ENCODE measurements around the gene SMIM28. TPM values are rescaled to one million over a fixed set of nuclear protein-coding genes. Genes with fewer than 3 reads are reported as not detected.

Gene SMIM28
- total RNA-seq, 2 experiments from 2014 or later = not detected

DNA sequence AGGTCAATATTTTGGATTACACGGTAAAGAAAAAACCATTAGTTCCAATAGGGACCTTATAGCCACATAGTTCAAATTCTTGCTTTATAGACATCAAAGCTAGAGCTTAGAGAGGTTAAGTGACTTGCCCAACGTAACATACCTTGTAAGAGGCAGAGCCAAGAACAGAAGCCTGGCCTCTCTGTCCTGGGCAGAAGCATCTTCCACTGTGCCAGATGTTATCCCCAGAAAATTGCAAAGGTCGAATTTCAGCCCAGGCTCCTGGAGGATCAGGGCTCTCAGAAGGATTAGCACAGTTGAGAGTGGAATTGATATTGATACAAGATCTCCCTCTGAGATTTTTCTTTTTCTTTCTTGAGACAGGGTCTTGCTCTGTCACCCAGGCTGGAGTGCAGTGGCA, 6.1 kb downstream of the SMIM28 start:
- H3K9me3 Mint-ChIP-seq = no peaks in the 10 kb centered on the region
- H3K27me3 Mint-ChIP-seq = peaks cover 6% of the 10 kb centered on the region
- no peak overlapping the region for H3K4me3 Mint-ChIP-seq
- H3K27ac Mint-ChIP-seq = no peak overlapping the region
- H3K4me1 Mint-ChIP-seq = no peaks in the 10 kb centered on the region
- no peak for DNase-seq
- H3K36me3 Mint-ChIP-seq = no peaks in the 10 kb centered on the region
- POLR2A ChIA-PET = no interaction called here
- no peak for ATAC-seq (ENCODE audit: low read depth)

DNA sequence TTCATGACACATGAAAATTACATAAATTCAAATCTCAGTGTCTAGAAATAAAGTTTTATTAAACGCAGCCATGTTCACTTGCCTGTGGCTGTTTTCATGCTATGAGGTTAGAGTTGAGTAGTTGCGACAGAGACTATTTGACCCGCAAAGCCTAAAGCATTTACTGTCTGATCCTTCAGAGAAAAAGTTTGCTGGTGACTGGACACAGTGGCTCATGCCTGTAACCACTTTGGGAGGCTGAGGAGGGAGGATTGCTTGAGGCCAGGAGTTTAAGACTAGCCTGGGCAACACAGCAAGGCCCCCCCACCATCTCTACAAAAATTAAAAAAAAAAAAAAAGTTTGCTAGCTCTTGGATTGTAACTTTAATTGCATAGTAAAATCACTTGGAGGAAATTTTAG, 9.2 kb downstream of the SMIM28 start:
- no peak for ATAC-seq (ENCODE audit: low read depth)

GRCh38 chr6:138387577-138388368, 10.1 kb downstream of the SMIM28 start:
- ATAC-seq (ENCODE audit: low read depth) (no peak), DNase-seq (no peak)
- POLR2A ChIA-PET = no interaction called here
- H3K9me3 Mint-ChIP-seq = no peaks in the 10 kb centered on the region
- H3K27ac Mint-ChIP-seq = no peak overlapping the region
- H3K4me1 Mint-ChIP-seq = no peaks in the 10 kb centered on the region
- peaks cover 27% of the 10 kb centered on the region for H3K27me3 Mint-ChIP-seq
- H3K4me3 Mint-ChIP-seq = no peak overlapping the region
- no peaks in the 10 kb centered on the region for H3K36me3 Mint-ChIP-seq

More for the DNA sequence above, 9.2 kb downstream of the SMIM28 start:
- no peak for DNase-seq
- Mint-ChIP-seq H3K27me3 (peaks cover 24% of the 10 kb centered on the region), H3K36me3 (no peaks in the 10 kb centered on the region), H3K27ac (no peak overlapping the region), H3K4me1 (no peaks in the 10 kb centered on the region), H3K9me3 (no peaks in the 10 kb centered on the region), H3K4me3 (no peak overlapping the region)
- POLR2A ChIA-PET = no interaction called here

DNA sequence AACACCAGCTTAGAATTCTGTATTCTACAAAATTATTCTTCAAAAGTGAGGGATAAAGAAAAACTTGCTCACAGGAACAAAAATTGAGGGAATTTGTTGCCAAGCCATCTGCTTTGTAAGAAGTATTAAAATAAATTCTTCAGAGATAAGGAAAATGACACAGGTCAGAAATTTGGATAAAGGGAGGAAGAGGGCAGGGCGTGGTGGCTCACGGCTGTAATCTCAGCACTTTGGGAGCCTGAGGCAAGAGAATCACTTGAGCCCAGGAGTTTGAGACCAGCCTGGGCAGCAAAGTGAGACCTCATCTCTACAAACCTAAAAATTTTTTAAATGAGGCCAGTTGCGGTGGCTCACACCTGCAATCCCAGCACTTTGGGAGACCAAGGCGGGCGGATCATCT, 11.8 kb downstream of the SMIM28 start:
- H3K27ac Mint-ChIP-seq = no peak overlapping the region
- no peak for DNase-seq
- H3K4me3 Mint-ChIP-seq = no peak overlapping the region
- no peak for ATAC-seq (ENCODE audit: low read depth)
- no peaks in the 10 kb centered on the region for H3K36me3 Mint-ChIP-seq
- H3K27me3 Mint-ChIP-seq = peaks cover 27% of the 10 kb centered on the region
- peaks cover 3% of the 10 kb centered on the region for H3K4me1 Mint-ChIP-seq
- POLR2A ChIA-PET = no interaction called here
- H3K9me3 Mint-ChIP-seq = no peaks in the 10 kb centered on the region

DNA sequence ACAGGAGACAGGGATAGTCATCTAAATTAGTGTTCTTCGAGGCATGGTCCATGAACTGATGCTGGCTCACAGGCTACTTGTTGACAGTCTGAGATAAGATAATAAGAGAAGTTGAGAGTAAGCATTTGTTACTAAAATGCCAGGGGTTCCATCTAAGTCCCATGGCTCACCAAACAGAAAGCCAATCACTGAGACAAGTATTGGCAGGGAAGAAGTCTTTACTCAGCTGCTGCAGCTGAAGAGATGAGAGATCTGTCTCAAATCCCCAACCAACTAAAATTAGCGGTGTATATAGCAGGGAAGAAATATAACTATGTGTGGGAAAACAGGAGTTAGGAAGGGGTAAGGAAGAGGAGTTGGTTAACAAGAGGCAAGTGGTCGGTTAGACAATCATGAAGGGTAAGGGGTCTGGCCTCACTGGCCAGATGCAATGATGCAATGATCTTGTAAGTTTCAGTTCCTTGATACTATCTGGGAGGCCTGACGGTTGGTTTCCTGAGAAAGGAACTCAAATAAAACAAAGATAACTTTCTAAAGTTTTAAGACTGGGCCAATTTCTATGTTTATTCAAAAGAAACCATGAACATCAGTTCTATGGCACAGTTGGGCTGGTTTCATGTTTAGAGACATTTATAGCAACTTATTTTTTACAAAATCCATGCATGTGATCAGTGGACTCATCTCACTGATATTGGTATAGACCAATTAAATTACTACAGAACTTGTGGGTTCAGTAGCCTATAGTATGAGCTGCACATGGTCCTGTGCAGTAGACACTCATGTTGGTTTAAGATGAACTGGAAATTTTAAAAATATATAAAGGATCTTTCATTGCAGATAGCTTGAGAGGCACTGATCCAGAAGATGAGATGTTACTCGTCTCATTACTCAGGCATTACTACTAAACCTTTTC, 16.4 kb downstream of the SMIM28 start:
- Mint-ChIP-seq H3K4me3 (no peak overlapping the region), H3K36me3 (no peaks in the 10 kb centered on the region), H3K27me3 (peaks cover 18% of the 10 kb centered on the region), H3K9me3 (no peaks in the 10 kb centered on the region), H3K4me1 (peaks cover 3% of the 10 kb centered on the region), H3K27ac (no peak overlapping the region)
- ATAC-seq (ENCODE audit: low read depth) (no peak), DNase-seq (no peak)
- POLR2A ChIA-PET = interaction anchor here (0.6 to 1.4 kb wide), 2 partner anchors 9 to 10 kb away, joined by 3 read pairs; partner anchors contain the start of gene HEBP2

DNA sequence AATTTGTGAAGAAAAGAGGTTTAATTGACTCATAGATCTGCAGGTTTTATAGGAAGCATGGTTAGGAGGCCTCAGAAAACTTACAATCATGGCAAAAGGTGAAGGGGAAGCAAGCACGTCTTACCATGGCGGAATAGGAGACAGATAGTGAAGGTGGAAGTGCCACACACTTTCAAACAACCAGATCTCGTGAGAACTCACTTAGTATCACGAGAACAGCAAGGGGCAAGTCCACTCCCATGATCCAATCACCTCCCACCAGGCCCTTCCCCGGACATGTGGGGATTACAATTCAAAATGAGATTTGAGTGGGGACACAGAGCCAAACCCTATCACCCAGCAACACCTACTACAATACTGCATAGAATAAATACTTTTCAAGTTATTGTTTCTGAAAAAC, 19.0 kb downstream of the SMIM28 start:
- peaks cover 4% of the 10 kb centered on the region for H3K27me3 Mint-ChIP-seq
- POLR2A ChIA-PET = no interaction called here
- H3K4me1 Mint-ChIP-seq = peaks cover 3% of the 10 kb centered on the region
- no peak for DNase-seq
- no peak overlapping the region for H3K4me3 Mint-ChIP-seq
- no peak overlapping the region for H3K27ac Mint-ChIP-seq
- no peaks in the 10 kb centered on the region for H3K9me3 Mint-ChIP-seq
- H3K36me3 Mint-ChIP-seq = no peaks in the 10 kb centered on the region
- ATAC-seq (ENCODE audit: low read depth) = no peak

GRCh38 chr6:138397128-138398122, 19.7 kb downstream of the SMIM28 start:
- Mint-ChIP-seq H3K4me1 (peaks cover 3% of the 10 kb centered on the region), H3K9me3 (no peaks in the 10 kb centered on the region), H3K4me3 (no peak overlapping the region), H3K27me3 (no peaks in the 10 kb centered on the region), H3K36me3 (no peaks in the 10 kb centered on the region), H3K27ac (no peak overlapping the region)
- POLR2A ChIA-PET = no interaction called here
- ATAC-seq (ENCODE audit: low read depth) (no peak), DNase-seq (no peak)

GRCh38 chr6:138400326-138400725, 22.6 kb downstream of the SMIM28 start:
- H3K27me3 Mint-ChIP-seq = peaks cover 3% of the 10 kb centered on the region
- no peak overlapping the region for H3K4me3 Mint-ChIP-seq

DNA sequence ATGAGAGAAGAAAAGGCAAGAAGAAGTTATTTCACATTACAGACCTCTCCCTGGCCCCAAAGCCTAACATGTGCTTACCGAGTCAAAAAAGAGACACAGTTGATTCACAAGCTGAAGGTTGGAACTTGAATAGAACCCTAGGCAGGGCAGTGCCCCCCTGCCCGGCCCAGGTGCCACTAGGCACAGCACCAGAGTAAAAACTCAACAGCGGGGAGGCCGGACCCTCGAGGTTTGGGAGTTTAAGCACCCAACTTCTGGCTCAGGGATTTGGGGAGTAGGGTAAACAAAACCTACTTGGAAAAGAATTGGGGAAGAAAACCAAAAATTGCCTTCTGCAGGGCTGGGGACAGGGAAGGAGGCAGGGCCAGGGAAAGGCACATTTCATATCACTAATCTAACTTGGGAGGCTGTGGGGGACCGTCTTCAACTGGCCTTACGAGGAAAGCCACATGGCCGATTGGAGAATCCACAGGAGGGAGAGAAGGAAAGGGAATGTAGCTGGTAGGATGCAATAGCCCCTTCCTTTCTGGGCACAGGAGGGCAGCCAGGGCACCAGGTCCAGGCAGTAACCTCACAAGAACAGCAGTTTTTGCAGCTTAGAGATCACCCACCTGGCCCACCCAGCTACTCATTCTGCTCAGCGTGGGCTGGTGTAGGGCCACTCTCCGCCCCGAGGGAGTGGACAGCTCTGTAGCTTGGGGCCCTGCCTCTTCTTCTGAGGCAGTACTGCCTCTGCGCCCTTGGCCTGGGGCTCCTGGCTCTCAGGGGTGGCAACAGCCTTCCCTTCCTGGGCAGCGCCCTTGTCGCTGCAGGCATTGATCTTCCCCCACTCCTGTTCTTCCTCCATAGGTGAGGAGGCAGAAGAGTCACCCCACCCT, 24.5 kb downstream of the SMIM28 start:
- no peak for DNase-seq
- peaks cover 3% of the 10 kb centered on the region for H3K27me3 Mint-ChIP-seq

More at GRCh38 chr6:138400326-138400725, 22.6 kb downstream of the SMIM28 start:
- peaks cover 7% of the 10 kb centered on the region for H3K4me1 Mint-ChIP-seq
- POLR2A ChIA-PET = no interaction called here
- no peak overlapping the region for H3K27ac Mint-ChIP-seq
- H3K9me3 Mint-ChIP-seq = no peaks in the 10 kb centered on the region
- DNase-seq (no peak), ATAC-seq (ENCODE audit: low read depth) (no peak)
- peaks cover 2% of the 10 kb centered on the region for H3K36me3 Mint-ChIP-seq

GRCh38 chr6:138402838-138403187, 25.1 kb downstream of the SMIM28 start:
- H3K36me3 Mint-ChIP-seq = peaks cover 9% of the 10 kb centered on the region
- ATAC-seq (ENCODE audit: low read depth) (no peak), DNase-seq (no peak)
- H3K27ac Mint-ChIP-seq = no peak overlapping the region
- POLR2A ChIA-PET = interaction anchor here (1.1 kb wide), 1 partner anchor 8 kb away, joined by 3 read pairs; no protein-coding TSS in a partner anchor
- no peaks in the 10 kb centered on the region for H3K9me3 Mint-ChIP-seq
- peak overlapping the region; percentile 81 for H3K4me3 Mint-ChIP-seq
- H3K4me1 Mint-ChIP-seq = peaks cover 13% of the 10 kb centered on the region
- peaks cover 3% of the 10 kb centered on the region for H3K27me3 Mint-ChIP-seq

More for the DNA sequence above, 24.5 kb downstream of the SMIM28 start:
- H3K4me1 Mint-ChIP-seq = peaks cover 13% of the 10 kb centered on the region
- H3K27ac Mint-ChIP-seq = no peak overlapping the region
- POLR2A ChIA-PET = no interaction called here
- peak overlapping the region; percentile 26 for H3K4me3 Mint-ChIP-seq
- H3K9me3 Mint-ChIP-seq = no peaks in the 10 kb centered on the region
- H3K36me3 Mint-ChIP-seq = peaks cover 5% of the 10 kb centered on the region
- ATAC-seq (ENCODE audit: low read depth) = no peak

GRCh38 chr6:138403324-138403800, 25.7 kb downstream of the SMIM28 start:
- H3K27ac Mint-ChIP-seq = peak overlapping the region; percentile 75
- peak; percentile 12 for ATAC-seq (ENCODE audit: low read depth)
- no peaks in the 10 kb centered on the region for H3K9me3 Mint-ChIP-seq
- H3K4me3 Mint-ChIP-seq = peak overlapping the region; percentile 81
- POLR2A ChIA-PET = interaction anchor here (1.1 to 2.7 kb wide), 2 partner anchors 8 to 52 kb away, joined by 3 to 11 read pairs; no protein-coding TSS in a partner anchor
- peak; percentile 68 for DNase-seq
- H3K4me1 Mint-ChIP-seq = peaks cover 13% of the 10 kb centered on the region
- peaks cover 3% of the 10 kb centered on the region for H3K27me3 Mint-ChIP-seq
- peaks cover 12% of the 10 kb centered on the region for H3K36me3 Mint-ChIP-seq

All from activated naive CD8-positive, alpha-beta T cell treated with anti-CD3 and anti-CD28 coated beads, Interleukin-2, amount 10 ng/mL, durations not matched to agents 7 days and 5 days (primary cell).